NCI-H2081 treated with DMSO at 0.1 percent for 48 hours (cell line): ENCODE results near the gene MIS18A.
A peak's percentile ranks its signal among the peaks of the same experiment; 100 is the strongest.

Source experiments
- DNase-seq: peaks from one replicate; lab custom pipeline; 2025; lab: John Stamatoyannopoulos, UW

Gene MIS18A

GRCh38 chr21:32253215-32253641, 25.6 kb downstream of the MIS18A start:
- no peak for DNase-seq

GRCh38 chr21:32252136-32252535, 26.7 kb downstream of the MIS18A start:
- no peak for DNase-seq

- no peak for DNase-seq
Measured at GRCh38 chr21:32249511-32250280, 29.2 kb downstream of the MIS18A start.

- peak; percentile 49 for DNase-seq
Measured at GRCh38 chr21:32248571-32249461, 30.0 kb downstream of the MIS18A start.

- no peak for DNase-seq
Measured at GRCh38 chr21:32246571-32247140, 32.2 kb downstream of the MIS18A start.

- DNase-seq, result no peak
Measured at GRCh38 chr21:32245971-32246370, 32.9 kb downstream of the MIS18A start.

GRCh38 chr21:32240851-32241687, 37.8 kb downstream of the MIS18A start:
- DNase-seq, result no peak

- no peak for DNase-seq
Measured at GRCh38 chr21:32239551-32239950, 39.3 kb downstream of the MIS18A start.

GRCh38 chr21:32238063-32238462, 40.8 kb downstream of the MIS18A start:
- no peak for DNase-seq

- no peak for DNase-seq
Measured at GRCh38 chr21:32237021-32237420, 41.8 kb downstream of the MIS18A start.

- DNase-seq, result no peak
Measured at GRCh38 chr21:32233722-32234301, 45.0 kb downstream of the MIS18A start.

GRCh38 chr21:32233055-32233546, 45.7 kb downstream of the MIS18A start:
- no peak for DNase-seq

- DNase-seq, result no peak
Measured at GRCh38 chr21:32226444-32226843, 52.4 kb downstream of the MIS18A start.
